K562 (cell line): ENCODE measurements around the gene PLXND1. TPM values are rescaled to one million over a fixed set of nuclear protein-coding genes. Genes with fewer than 3 reads are reported as not detected.

Source experiments
- ATAC-seq: fragments of 200-7000 bp; cut with Tn5 transposase; 3 replicates; pipeline ENCODE4 v1.9.1; 2020; ENCODE audit warnings: moderate library complexity
- BruUV-seq: library from RNA; stranded (reverse); fragments of 400-500 nt; replicated peaks from 2 replicates; lab custom pipeline; 2021; lab: Mats Ljungman, UMichigan
- CTCF ChIA-PET: fragments of 300-600 bp; formaldehyde crosslinking; extraction: SDS; loops from one replicate; lab custom pipeline; 2021; ENCODE audit warnings: low intra/inter-chr PET ratio; lab: Yijun Ruan, JAX
- POLR2A ChIA-PET: fragments of 300-600, 350-650 bp; sonication (Branson Sonifier 250); formaldehyde crosslinking; extraction: SDS; loops from one replicate; lab custom pipeline; 2021; ENCODE audit warnings: antibody characterized with exemption, inconsistent platforms; lab: Yijun Ruan, JAX
- DNase-seq, 4 experiments: peaks; one replicate each; pipeline versions ENCODE4 v3.0.0 to v3.0.0-alpha.2; 2011 to 2018; ENCODE audit warnings: low spot score in 3 of 4, mixed read lengths in 3 of 4; ENCODE audit errors: extremely low read depth in 1 of 4
- FAIRE-seq: peaks from 2 replicates; lab custom pipeline; 2011; peaks lifted over from hg19 to GRCh38; lab: Jason Lieb, UNC
- H2AFZ ChIP-seq: 2 replicates; pipeline ENCODE4 v1.6.0; 2011; ENCODE audit warnings: low read depth, low read length, control low read depth, inconsistent platforms
- H3K27ac ChIP-seq: fragments of 200-600 bp; 3 replicates; pipeline ENCODE4 v1.8.0; 2011; ENCODE audit warnings: low read depth, mild to moderate bottlenecking, control low read depth, inconsistent platforms, low read length, moderate library complexity, mixed read lengths; ENCODE audit errors: extremely low read depth
- H3K27me3 ChIP-seq, 2 experiments: fragments of 300-600 bp in 1 of 2; 2 replicates in 1 of 2; 3 replicates in 1 of 2; pipeline versions ENCODE4 v1.6.0 to v1.8.0; 2011; ENCODE audit warnings: inconsistent platforms in 2 of 2, low read length in 2 of 2, mild to moderate bottlenecking in 1 of 2, mixed read lengths in 1 of 2, moderate library complexity in 1 of 2; ENCODE audit not compliant: control insufficient read depth in 2 of 2, insufficient read depth in 2 of 2
- H3K36me3 ChIP-seq: fragments of 300-600 bp; 3 replicates; pipeline ENCODE4 v1.8.0; 2011; ENCODE audit warnings: mild to moderate bottlenecking, low read length, inconsistent platforms; ENCODE audit not compliant: control insufficient read depth, insufficient read depth
- H3K4me1 ChIP-seq, 2 experiments: fragments of 200-600 bp in 1 of 2; replicated peaks in 1 of 2; 2 replicates in 1 of 2; 3 replicates in 1 of 2; pipeline versions ENCODE4 v1.5.1 to v1.8.0; 2011; ENCODE audit warnings: inconsistent platforms in 2 of 2, low read length in 2 of 2, mild to moderate bottlenecking in 1 of 2, mixed read lengths in 1 of 2, moderate library complexity in 1 of 2; ENCODE audit not compliant: control insufficient read depth in 2 of 2, insufficient read depth in 2 of 2
- H3K4me2 ChIP-seq: 2 replicates; pipeline ENCODE4 v1.6.1; 2011; ENCODE audit warnings: low read length, control low read depth, inconsistent platforms, mixed read lengths; ENCODE audit not compliant: insufficient read depth
- H3K4me3 ChIP-seq: fragments of 200-600 bp; sonication (generic), shearing (Covaris generic); 2 replicates; pipeline ENCODE4 v1.5.1; 2016; ENCODE audit warnings: control low read depth, inconsistent platforms
- H3K79me2 ChIP-seq: fragments of 200-600 bp; 3 replicates; pipeline ENCODE4 v1.8.0; 2011; ENCODE audit warnings: low read length, inconsistent platforms; ENCODE audit not compliant: control insufficient read depth, insufficient read depth
- H3K9ac ChIP-seq, 2 experiments: 2 replicates each; pipeline versions ENCODE4 v1.6.0 to v1.6.1; 2011; ENCODE audit warnings: low read depth in 2 of 2, low read length in 2 of 2, control low read depth in 1 of 2, inconsistent platforms in 1 of 2, mild to moderate bottlenecking in 1 of 2, mixed read lengths in 1 of 2; ENCODE audit not compliant: insufficient read depth in 1 of 2
- H3K9me1 ChIP-seq: one replicate; pipeline ENCODE4 v1.6.0; 2011; ENCODE audit warnings: inconsistent platforms, mild to moderate bottlenecking, low read length, moderate library complexity; ENCODE audit not compliant: control insufficient read depth, insufficient read depth
- H3K9me3 ChIP-seq: replicated peaks from 2 replicates; pipeline ENCODE4 v1.5.1; 2011; ENCODE audit warnings: low read depth, low read length, inconsistent platforms; ENCODE audit not compliant: control insufficient read depth, insufficient read depth
- H4K20me1 ChIP-seq: replicated peaks from 2 replicates; pipeline ENCODE4 v1.6.1; 2011; ENCODE audit warnings: low read length, inconsistent platforms, mixed read lengths; ENCODE audit not compliant: control insufficient read depth, insufficient read depth
- BRCA1 ChIP-seq, 2 experiments: fragments of 450-650 bp in 1 of 2; sonication (generic) in 1 of 2; formaldehyde crosslinking in 1 of 2; IDR thresholded peaks; 2 replicates each; pipeline versions ENCODE4 v1.5.0 to v1.6.1; 2017 to 2020; ENCODE audit warnings: mild to moderate bottlenecking in 1 of 2, missing genetic modification reagents in 1 of 2
- WGBS: fragments of 100-300 bp; shearing (Covaris generic); methylation state at CpG from one replicate; pipeline ENCODE4 v1.1.6; 2016; ENCODE audit warnings: low coverage, mixed read lengths; ENCODE audit not compliant: insufficient coverage; ENCODE audit errors: missing lambda C conversion rate; 5-methylcytosine and 5-hydroxymethylcytosine counted together
- in situ Hi-C: fragments of 300-500 bp; cut with MboI; formaldehyde crosslinking; loops from 4 replicates; pipeline ENCODE4 v1.15.0; 2018; ENCODE audit warnings: inconsistent platforms, mixed read lengths
- intact Hi-C: fragments of 100-400 bp; cut with micrococcal nuclease; formaldehyde crosslinking; loops from 2 replicates; pipeline ENCODE4 v1.14.2; 2022
- polyA plus RNA-seq, 8 experiments: library from polyadenylated mRNA; depleted of rRNA in 4 of 8; stranded (reverse) in 5 of 8; unstranded in 3 of 8; fragments of >200 nt; fragmentation: Nextera tagmentation in 2 of 8; fragmentation: Illumina TruSeq in 1 of 8; extraction: Ambion mirVana in 2 of 8; extraction: Trizol in 1 of 8; gene quantifications; 2 replicates each; pipeline versions ENCODE4 v1.2.1 to v1.2.3, GENCODE V29; 2011 to 2014; ENCODE audit warnings: inconsistent platforms in 1 of 8, missing spikeins in 1 of 8
- total RNA-seq, 7 experiments: library from RNA; depleted of rRNA in 6 of 7; stranded (reverse); fragments of >200 nt in 6 of 7; fragmentation: Illumina TruSeq in 2 of 7; extraction: Trizol in 2 of 7; gene quantifications; 2 replicates each; pipeline versions ENCODE4 v1.2.1 to v1.2.3, GENCODE V29; 2011 to 2021; ENCODE audit warnings: low replicate concordance in 1 of 7
- TF ChIP-seq, protein P1 (sequence below): fragments of 450-650 bp; formaldehyde crosslinking; IDR thresholded peaks from 2 replicates; pipeline ENCODE4 v1.4.0; 2020; ENCODE audit warnings: mild to moderate bottlenecking, moderate library complexity
- TF ChIP-seq, protein P2 (sequence below): sonication (generic); formaldehyde crosslinking; IDR thresholded peaks from 2 replicates; pipeline ENCODE4 v1.8.0; 2023; ENCODE audit warnings: mild to moderate bottlenecking, missing genetic modification reagents
- TF ChIP-seq, protein P3 (sequence below): fragments of 250-450 bp; sonication (Bioruptor Pico); IDR thresholded peaks from 2 replicates; pipeline ENCODE4 v1.4.0; 2020; ENCODE audit warnings: mild to moderate bottlenecking, moderate library complexity, borderline replicate concordance

Gene PLXND1
- total and polyA plus RNA-seq, 9 of the 15 experiments (the other 6 are each of a cell fraction or from before 2014, with no cell fraction given): 0.34 to 28.8 (median 14.0) TPM

DNA sequence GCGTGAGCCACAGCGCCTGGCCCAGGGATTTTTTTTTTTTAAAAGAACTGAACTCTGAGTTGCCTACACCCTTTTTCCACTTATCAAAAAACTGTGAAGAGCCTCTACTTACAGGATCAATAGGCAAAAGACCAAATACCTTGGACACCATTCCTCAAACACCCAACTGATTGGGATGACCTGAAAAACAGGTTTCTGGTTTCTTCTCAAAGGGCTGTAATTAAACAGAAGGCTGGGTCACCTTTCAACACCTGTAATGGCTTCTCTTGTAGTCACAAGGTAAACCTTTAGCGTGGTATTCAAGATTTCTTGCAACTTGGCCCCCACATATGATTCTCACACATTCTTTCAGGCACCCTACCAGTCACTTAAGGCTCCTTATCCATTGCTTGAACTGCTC lies 38.4 kb upstream of the PLXND1 start:
- in situ Hi-C loops: no loop called here
- TF ChIP-seq BRCA1 (IDR thresholded peaks at IDR 0.05) (no peak), BRCA1 (CRISPR knock-in tag; IDR thresholded peaks at IDR 0.05) (no peak)
- TF ChIP-seq, protein P1, sequence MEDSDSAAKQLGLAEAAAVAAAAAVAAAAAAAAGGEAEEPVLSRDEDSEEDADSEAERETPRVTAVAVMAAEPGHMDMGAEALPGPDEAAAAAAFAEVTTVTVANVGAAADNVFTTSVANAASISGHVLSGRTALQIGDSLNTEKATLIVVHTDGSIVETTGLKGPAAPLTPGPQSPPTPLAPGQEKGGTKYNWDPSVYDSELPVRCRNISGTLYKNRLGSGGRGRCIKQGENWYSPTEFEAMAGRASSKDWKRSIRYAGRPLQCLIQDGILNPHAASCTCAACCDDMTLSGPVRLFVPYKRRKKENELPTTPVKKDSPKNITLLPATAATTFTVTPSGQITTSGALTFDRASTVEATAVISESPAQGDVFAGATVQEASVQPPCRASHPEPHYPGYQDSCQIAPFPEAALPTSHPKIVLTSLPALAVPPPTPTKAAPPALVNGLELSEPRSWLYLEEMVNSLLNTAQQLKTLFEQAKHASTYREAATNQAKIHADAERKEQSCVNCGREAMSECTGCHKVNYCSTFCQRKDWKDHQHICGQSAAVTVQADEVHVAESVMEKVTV (CRISPR knock-in tag): no peak
- TF ChIP-seq, protein P2, sequence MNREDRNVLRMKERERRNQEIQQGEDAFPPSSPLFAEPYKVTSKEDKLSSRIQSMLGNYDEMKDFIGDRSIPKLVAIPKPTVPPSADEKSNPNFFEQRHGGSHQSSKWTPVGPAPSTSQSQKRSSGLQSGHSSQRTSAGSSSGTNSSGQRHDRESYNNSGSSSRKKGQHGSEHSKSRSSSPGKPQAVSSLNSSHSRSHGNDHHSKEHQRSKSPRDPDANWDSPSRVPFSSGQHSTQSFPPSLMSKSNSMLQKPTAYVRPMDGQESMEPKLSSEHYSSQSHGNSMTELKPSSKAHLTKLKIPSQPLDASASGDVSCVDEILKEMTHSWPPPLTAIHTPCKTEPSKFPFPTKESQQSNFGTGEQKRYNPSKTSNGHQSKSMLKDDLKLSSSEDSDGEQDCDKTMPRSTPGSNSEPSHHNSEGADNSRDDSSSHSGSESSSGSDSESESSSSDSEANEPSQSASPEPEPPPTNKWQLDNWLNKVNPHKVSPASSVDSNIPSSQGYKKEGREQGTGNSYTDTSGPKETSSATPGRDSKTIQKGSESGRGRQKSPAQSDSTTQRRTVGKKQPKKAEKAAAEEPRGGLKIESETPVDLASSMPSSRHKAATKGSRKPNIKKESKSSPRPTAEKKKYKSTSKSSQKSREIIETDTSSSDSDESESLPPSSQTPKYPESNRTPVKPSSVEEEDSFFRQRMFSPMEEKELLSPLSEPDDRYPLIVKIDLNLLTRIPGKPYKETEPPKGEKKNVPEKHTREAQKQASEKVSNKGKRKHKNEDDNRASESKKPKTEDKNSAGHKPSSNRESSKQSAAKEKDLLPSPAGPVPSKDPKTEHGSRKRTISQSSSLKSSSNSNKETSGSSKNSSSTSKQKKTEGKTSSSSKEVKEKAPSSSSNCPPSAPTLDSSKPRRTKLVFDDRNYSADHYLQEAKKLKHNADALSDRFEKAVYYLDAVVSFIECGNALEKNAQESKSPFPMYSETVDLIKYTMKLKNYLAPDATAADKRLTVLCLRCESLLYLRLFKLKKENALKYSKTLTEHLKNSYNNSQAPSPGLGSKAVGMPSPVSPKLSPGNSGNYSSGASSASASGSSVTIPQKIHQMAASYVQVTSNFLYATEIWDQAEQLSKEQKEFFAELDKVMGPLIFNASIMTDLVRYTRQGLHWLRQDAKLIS: no peak
- TF ChIP-seq, protein P3, sequence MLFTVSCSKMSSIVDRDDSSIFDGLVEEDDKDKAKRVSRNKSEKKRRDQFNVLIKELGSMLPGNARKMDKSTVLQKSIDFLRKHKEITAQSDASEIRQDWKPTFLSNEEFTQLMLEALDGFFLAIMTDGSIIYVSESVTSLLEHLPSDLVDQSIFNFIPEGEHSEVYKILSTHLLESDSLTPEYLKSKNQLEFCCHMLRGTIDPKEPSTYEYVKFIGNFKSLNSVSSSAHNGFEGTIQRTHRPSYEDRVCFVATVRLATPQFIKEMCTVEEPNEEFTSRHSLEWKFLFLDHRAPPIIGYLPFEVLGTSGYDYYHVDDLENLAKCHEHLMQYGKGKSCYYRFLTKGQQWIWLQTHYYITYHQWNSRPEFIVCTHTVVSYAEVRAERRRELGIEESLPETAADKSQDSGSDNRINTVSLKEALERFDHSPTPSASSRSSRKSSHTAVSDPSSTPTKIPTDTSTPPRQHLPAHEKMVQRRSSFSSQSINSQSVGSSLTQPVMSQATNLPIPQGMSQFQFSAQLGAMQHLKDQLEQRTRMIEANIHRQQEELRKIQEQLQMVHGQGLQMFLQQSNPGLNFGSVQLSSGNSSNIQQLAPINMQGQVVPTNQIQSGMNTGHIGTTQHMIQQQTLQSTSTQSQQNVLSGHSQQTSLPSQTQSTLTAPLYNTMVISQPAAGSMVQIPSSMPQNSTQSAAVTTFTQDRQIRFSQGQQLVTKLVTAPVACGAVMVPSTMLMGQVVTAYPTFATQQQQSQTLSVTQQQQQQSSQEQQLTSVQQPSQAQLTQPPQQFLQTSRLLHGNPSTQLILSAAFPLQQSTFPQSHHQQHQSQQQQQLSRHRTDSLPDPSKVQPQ: no peak

More for the DNA sequence above, 38.4 kb upstream of the PLXND1 start:
- H3K27me3 ChIP-seq: no peaks in the 10 kb centered on the region
- no peak overlapping the region for H3K4me3 ChIP-seq
- CTCF ChIA-PET: no interaction called here
- H4K20me1 ChIP-seq: no peaks in the 10 kb centered on the region
- ATAC-seq: no peak
- H3K4me2 ChIP-seq: no peak overlapping the region
- no peaks in the 10 kb centered on the region; a peak in 1 of 5 replicates for H3K4me1 ChIP-seq
- H3K9me1 ChIP-seq: no peaks in the 10 kb centered on the region
- no peak for DNase-seq
- H3K9me3 ChIP-seq: no peaks in the 10 kb centered on the region
- H3K79me2 ChIP-seq: no peaks in the 10 kb centered on the region
- H3K36me3 ChIP-seq: no peaks in the 10 kb centered on the region
- 18% methylated on average over 1 of the region's 3 CpGs for WGBS
- no peak overlapping the region for H3K9ac ChIP-seq
- intact Hi-C loops: no loop called here
- BruUV-seq: no TSS peak
- no peak overlapping the region for H2AFZ ChIP-seq
- POLR2A ChIA-PET: no interaction called here
- no peak for FAIRE-seq
- H3K27ac ChIP-seq: no peak overlapping the region
